PC-9 (cell line): ENCODE data around the gene SLC25A44. TPM values are rescaled to one million over a fixed set of nuclear protein-coding genes. Genes with fewer than 3 reads are reported as not detected.

ENCODE experiments used
- BruUV-seq: library from RNA; stranded (reverse); fragments of 400-500 nt; replicated peaks from 2 replicates; lab custom pipeline; 2021; lab: Mats Ljungman, UMichigan
- CTCF ChIA-PET: fragments of 300-600 bp; sonication (Branson Sonifier 250); formaldehyde crosslinking; loops from one replicate; lab custom pipeline; 2022; ENCODE audit warnings: antibody characterized with exemption; lab: Charles Lee
- POLR2A ChIA-PET: fragments of 300-600 bp; sonication (Branson Sonifier 250); formaldehyde crosslinking; loops from one replicate; lab custom pipeline; 2022; ENCODE audit warnings: antibody characterized with exemption; ENCODE audit not compliant: unreplicated experiment; lab: Charles Lee
- DNase-seq, 2 experiments: peaks; one replicate each; pipeline versions ENCODE4 v3.0.0 to v3.0.0-alpha.2; 2015 to 2022; ENCODE audit warnings: mixed read lengths in 1 of 2
- H2AFZ ChIP-seq: fragments of 200-600 bp; sonication (generic); 2 replicates; pipeline ENCODE4 v1.8.1; 2017; ENCODE audit warnings: antibody characterized with exemption
- H3F3A ChIP-seq: fragments of 200-600 bp; sonication (generic); 2 replicates; pipeline ENCODE4 v1.8.1; 2017; ENCODE audit warnings: antibody characterized with exemption, mild to moderate bottlenecking, low read depth; ENCODE audit not compliant: insufficient read depth
- H3K27ac ChIP-seq: fragments of 200-600 bp; sonication (generic); 2 replicates; pipeline ENCODE4 v1.6.1; 2016; ENCODE audit warnings: mixed run types
- H3K27me3 ChIP-seq: fragments of 200-600 bp; sonication (generic); 2 replicates; pipeline ENCODE4 v1.6.1; 2016; ENCODE audit warnings: low read depth, mixed run types; ENCODE audit not compliant: insufficient read depth
- H3K36me3 ChIP-seq: fragments of 200-600 bp; sonication (generic); 2 replicates; pipeline ENCODE4 v1.6.1; 2016; ENCODE audit warnings: low read depth, mixed run types
- H3K4me1 ChIP-seq: fragments of 200-600 bp; sonication (generic); replicated peaks from 2 replicates; pipeline ENCODE4 v1.6.1; 2016; ENCODE audit warnings: mixed run types; ENCODE audit not compliant: insufficient read depth
- H3K4me2 ChIP-seq: fragments of 200-600 bp; sonication (generic); 2 replicates; pipeline ENCODE4 v1.6.1; 2017; ENCODE audit warnings: mixed run types
- H3K4me3 ChIP-seq: fragments of 200-600 bp; sonication (generic); 2 replicates; pipeline ENCODE4 v1.6.1; 2016; ENCODE audit warnings: mixed run types
- H3K79me2 ChIP-seq: fragments of 200-600 bp; sonication (generic); 2 replicates; pipeline ENCODE4 v1.6.1; 2017; ENCODE audit warnings: low read depth, mixed run types
- H3K9me2 ChIP-seq: fragments of 200-600 bp; sonication (generic); 2 replicates; pipeline ENCODE4 v1.8.1; 2017; ENCODE audit warnings: mild to moderate bottlenecking; ENCODE audit not compliant: insufficient read depth
- H3K9me3 ChIP-seq: fragments of 200-600 bp; sonication (generic); 2 replicates; pipeline ENCODE4 v1.8.1; 2016; ENCODE audit warnings: low read depth; ENCODE audit not compliant: insufficient read depth
- H4K20me1 ChIP-seq: fragments of 200-600 bp; sonication (generic); 2 replicates; pipeline ENCODE4 v1.8.1; 2017; ENCODE audit not compliant: insufficient read depth
- EZH2 ChIP-seq: fragments of 200-600 bp; sonication (generic); IDR thresholded peaks from 2 replicates; pipeline ENCODE4 v1.8.0; 2017; ENCODE audit warnings: antibody characterized with exemption, low read depth
- intact Hi-C: fragments of 100-400 bp; cut with micrococcal nuclease; formaldehyde crosslinking; loops from one replicate; pipeline ENCODE4 v1.10.0; 2022; ENCODE audit not compliant: unreplicated experiment
- total RNA-seq: library from RNA; stranded (reverse); gene quantifications from 2 replicates; pipeline ENCODE4 v1.2.3, GENCODE V29; 2021
- TF ChIP-seq, protein P1 (sequence below): fragments of 200-600 bp; sonication (generic); conservative IDR thresholded peaks from 2 replicates; pipeline ENCODE4 v1.6.1; 2017; ENCODE audit warnings: mixed run types, antibody characterized with exemption, mild to moderate bottlenecking, moderate library complexity

The SLC25A44 gene
- total RNA-seq, 1 experiment from 2014 or later, result 20.2 TPM

DNA sequence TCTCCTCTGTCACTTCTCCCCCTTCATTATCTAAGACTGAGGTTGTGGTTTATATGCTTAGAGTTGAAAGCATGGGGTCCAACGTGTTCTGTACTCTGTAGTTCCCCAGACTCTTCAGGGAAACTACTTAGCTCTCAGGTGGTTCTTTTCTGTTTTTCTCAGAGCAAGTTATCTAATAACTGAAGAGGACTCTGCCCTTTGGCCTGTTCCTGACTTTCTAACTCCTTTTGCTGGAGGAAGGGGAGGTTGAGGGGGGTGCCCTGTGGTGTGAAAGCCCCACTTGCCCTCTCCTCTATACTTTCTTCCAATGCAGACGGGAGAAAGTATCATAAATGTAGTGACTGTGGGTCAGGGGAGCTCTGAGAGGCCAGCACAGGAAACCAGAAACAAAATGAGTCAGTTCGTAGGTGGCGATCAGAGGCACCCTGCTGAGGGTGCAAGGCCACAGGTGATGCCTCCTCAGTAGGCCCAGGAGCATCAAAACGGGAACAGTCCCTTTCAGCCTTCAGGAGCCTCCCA lies 5.0 kb downstream of the SLC25A44 start:
- ChIA-PET POLR2A (no interaction called here), CTCF (no interaction called here)
- no peak for DNase-seq
- intact Hi-C loops, result no loop called here
- H3K79me2 ChIP-seq, result peaks cover 42% of the 10 kb centered on the region
- no peak overlapping the region for H3K4me3 ChIP-seq
- H3K9me3 ChIP-seq, result no peaks in the 10 kb centered on the region
- no peak overlapping the region for H3K27ac ChIP-seq
- no peak overlapping the region for H2AFZ ChIP-seq
- H3F3A ChIP-seq, result no peaks in the 10 kb centered on the region
- no peaks in the 10 kb centered on the region; the same call in 1 of the 2 replicates for H3K36me3 ChIP-seq
- no peaks in the 10 kb centered on the region for H3K27me3 ChIP-seq
- no peak for TF ChIP-seq EZH2
- TF ChIP-seq, protein P1, sequence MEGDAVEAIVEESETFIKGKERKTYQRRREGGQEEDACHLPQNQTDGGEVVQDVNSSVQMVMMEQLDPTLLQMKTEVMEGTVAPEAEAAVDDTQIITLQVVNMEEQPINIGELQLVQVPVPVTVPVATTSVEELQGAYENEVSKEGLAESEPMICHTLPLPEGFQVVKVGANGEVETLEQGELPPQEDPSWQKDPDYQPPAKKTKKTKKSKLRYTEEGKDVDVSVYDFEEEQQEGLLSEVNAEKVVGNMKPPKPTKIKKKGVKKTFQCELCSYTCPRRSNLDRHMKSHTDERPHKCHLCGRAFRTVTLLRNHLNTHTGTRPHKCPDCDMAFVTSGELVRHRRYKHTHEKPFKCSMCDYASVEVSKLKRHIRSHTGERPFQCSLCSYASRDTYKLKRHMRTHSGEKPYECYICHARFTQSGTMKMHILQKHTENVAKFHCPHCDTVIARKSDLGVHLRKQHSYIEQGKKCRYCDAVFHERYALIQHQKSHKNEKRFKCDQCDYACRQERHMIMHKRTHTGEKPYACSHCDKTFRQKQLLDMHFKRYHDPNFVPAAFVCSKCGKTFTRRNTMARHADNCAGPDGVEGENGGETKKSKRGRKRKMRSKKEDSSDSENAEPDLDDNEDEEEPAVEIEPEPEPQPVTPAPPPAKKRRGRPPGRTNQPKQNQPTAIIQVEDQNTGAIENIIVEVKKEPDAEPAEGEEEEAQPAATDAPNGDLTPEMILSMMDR, result no peak
- peaks cover 7% of the 10 kb centered on the region for H3K4me1 ChIP-seq
- H3K9me2 ChIP-seq, result no peaks in the 10 kb centered on the region
- BruUV-seq, result no TSS peak
- H3K4me2 ChIP-seq, result no peak overlapping the region
- no peaks in the 10 kb centered on the region; the same call in 1 of the 2 replicates for H4K20me1 ChIP-seq

- intact Hi-C loops, result no loop called here
- H3K4me1 ChIP-seq, result 0 out of 2 replicates have a peak, but pooled peaks cover 3% of the 10 kb centered on the region
- DNase-seq, result no peak
- H3K4me3 ChIP-seq, result no peak overlapping the region
- peaks cover 31% of the 10 kb centered on the region for H3K79me2 ChIP-seq
- no peaks in the 10 kb centered on the region; the same call in 1 of the 2 replicates for H3K36me3 ChIP-seq
- H3K27me3 ChIP-seq, result no peaks in the 10 kb centered on the region
- H3K4me2 ChIP-seq, result no peak overlapping the region
- no peaks in the 10 kb centered on the region for H3F3A ChIP-seq
- H3K9me2 ChIP-seq, result no peaks in the 10 kb centered on the region
- H3K27ac ChIP-seq, result no peak overlapping the region
- H3K9me3 ChIP-seq, result no peaks in the 10 kb centered on the region
- H2AFZ ChIP-seq, result no peak overlapping the region
- TF ChIP-seq EZH2, result no peak
- TF ChIP-seq, protein P1, result no peak
- H4K20me1 ChIP-seq, result no peaks in the 10 kb centered on the region; the same call in 1 of the 2 replicates
- no TSS peak for BruUV-seq
- POLR2A ChIA-PET, result no interaction called here
- CTCF ChIA-PET, result no interaction called here
Measured at GRCh38 chr1:156200044-156200443, 6.1 kb downstream of the SLC25A44 start.

DNA sequence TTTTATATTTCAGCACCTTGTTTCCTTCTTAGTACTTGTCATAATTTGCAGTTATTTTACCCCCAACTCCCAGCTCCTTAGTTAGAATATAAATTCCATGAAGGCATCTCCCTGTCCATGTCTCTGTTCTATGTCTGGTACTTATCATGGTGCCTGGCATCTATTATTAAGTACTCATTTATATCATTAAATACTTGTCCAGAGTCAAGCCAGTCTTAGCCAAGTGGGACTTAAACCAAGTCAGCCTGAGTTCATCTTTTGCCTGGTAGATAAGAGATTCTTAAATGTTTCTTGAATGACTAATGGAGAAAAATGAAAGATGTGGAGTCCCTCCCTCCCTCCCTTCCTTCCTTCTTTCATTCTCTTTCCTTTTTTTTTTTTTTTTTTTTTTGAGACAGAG lies 9.4 kb downstream of the SLC25A44 start:
- H3K4me1 ChIP-seq, result no peaks in the 10 kb centered on the region
- BruUV-seq, result no TSS peak
- no peak overlapping the region for H3K4me2 ChIP-seq
- H3K27me3 ChIP-seq, result no peaks in the 10 kb centered on the region
- H4K20me1 ChIP-seq, result no peaks in the 10 kb centered on the region
- ChIA-PET CTCF (no interaction called here), POLR2A (no interaction called here)
- no peaks in the 10 kb centered on the region for H3K9me2 ChIP-seq
- no peak overlapping the region for H2AFZ ChIP-seq
- TF ChIP-seq, protein P1, result no peak
- TF ChIP-seq EZH2, result no peak
- H3K4me3 ChIP-seq, result no peak overlapping the region
- no peaks in the 10 kb centered on the region for H3F3A ChIP-seq
- no peaks in the 10 kb centered on the region for H3K79me2 ChIP-seq
- no peaks in the 10 kb centered on the region for H3K9me3 ChIP-seq
- H3K27ac ChIP-seq, result no peak overlapping the region
- no peaks in the 10 kb centered on the region; the same call in 1 of the 2 replicates for H3K36me3 ChIP-seq
- intact Hi-C loops, result no loop called here
- DNase-seq, result no peak
